Measurements from ENCODE around the gene PMF1.
A peak's percentile ranks its signal among the peaks of the same experiment; 100 is the strongest.
"Not testable (repeated sequence)": the region's sequence is repeated elsewhere in the genome, so short reads cannot be mapped to it uniquely, and the experiment has no call there.

The PMF1 gene

DNA sequence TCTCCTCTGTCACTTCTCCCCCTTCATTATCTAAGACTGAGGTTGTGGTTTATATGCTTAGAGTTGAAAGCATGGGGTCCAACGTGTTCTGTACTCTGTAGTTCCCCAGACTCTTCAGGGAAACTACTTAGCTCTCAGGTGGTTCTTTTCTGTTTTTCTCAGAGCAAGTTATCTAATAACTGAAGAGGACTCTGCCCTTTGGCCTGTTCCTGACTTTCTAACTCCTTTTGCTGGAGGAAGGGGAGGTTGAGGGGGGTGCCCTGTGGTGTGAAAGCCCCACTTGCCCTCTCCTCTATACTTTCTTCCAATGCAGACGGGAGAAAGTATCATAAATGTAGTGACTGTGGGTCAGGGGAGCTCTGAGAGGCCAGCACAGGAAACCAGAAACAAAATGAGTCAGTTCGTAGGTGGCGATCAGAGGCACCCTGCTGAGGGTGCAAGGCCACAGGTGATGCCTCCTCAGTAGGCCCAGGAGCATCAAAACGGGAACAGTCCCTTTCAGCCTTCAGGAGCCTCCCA, 13.9 kb upstream of the PMF1 start:
- no peak for DNase-seq

DNA sequence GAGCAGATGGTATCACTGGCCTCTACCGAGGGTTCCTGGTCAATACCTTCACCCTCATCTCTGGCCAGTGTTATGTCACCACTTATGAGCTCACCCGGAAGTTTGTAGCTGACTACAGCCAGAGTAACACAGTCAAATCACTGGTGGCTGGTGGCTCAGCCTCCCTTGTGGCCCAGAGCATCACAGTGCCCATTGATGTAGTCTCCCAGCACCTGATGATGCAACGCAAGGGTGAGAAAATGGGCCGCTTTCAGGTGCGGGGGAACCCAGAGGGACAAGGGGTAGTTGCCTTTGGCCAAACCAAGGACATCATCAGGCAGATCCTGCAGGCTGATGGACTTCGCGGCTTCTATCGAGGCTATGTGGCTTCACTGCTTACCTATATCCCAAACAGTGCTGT, 12.8 kb upstream of the PMF1 start:
- DNase-seq = no peak

- no peak for DNase-seq
Observed at GRCh38 chr1:156203331-156203730, 9.5 kb upstream of the PMF1 start.

DNA sequence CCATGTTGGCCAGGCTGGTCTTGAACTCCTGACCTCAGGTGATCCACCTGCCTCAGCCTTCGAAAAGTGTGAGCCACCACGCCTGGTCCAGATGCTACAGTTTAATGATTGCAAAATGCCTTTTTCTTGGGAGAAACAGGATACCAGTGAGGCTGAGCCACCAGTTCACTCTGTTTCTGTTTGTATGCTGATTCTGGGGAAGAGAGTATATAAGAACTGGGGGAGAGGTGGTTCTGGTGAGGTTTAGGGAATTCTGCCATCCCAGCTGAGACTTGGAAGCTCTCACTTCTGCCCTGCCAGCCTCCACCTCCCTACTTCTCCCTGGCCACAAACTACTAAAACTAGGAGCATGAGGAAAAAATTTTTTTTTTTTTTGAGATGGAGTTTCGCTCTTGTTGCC, 8.1 kb upstream of the PMF1 start:
- no peak for DNase-seq

GRCh38 chr1:156211243-156211642, 1.6 kb upstream of the PMF1 start:
- no peak for DNase-seq

GRCh38 chr1:156212130-156212529, 677 bp upstream of the PMF1 start:
- no peak for DNase-seq

- no peak for DNase-seq
Observed at GRCh38 chr1:156213644-156213966, 798 bp downstream of the PMF1 start.

GRCh38 chr1:156214024-156214748, 1.4 kb downstream of the PMF1 start:
- DNase-seq = peak in 1 of 2 donors; percentile 26

GRCh38 chr1:156216361-156217086, 3.7 kb downstream of the PMF1 start:
- DNase-seq = not testable (repeated sequence)

DNA sequence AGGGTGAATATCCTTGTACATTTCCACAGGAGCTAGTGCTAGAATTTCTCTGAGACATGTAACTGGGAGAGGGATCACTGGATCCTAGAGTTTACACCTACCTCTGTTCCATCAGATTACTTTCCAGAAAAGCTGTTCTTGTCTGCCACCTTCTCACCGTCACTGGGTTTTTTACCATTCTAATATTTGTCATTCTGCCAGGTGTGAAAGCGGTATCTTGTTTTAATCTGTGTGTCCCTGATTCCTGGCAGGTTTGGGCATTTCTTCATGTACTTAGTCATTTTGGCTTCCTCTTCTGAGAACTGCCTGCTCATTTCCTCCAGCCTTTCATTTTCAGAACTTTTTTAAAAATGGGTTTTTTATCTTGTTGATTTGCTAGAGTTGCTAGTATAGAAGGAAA, 5.1 kb downstream of the PMF1 start:
- peak; percentile 50 to 80 for DNase-seq

GRCh38 chr1:156220226-156220625, 7.4 kb downstream of the PMF1 start:
- no peak for DNase-seq

DNA sequence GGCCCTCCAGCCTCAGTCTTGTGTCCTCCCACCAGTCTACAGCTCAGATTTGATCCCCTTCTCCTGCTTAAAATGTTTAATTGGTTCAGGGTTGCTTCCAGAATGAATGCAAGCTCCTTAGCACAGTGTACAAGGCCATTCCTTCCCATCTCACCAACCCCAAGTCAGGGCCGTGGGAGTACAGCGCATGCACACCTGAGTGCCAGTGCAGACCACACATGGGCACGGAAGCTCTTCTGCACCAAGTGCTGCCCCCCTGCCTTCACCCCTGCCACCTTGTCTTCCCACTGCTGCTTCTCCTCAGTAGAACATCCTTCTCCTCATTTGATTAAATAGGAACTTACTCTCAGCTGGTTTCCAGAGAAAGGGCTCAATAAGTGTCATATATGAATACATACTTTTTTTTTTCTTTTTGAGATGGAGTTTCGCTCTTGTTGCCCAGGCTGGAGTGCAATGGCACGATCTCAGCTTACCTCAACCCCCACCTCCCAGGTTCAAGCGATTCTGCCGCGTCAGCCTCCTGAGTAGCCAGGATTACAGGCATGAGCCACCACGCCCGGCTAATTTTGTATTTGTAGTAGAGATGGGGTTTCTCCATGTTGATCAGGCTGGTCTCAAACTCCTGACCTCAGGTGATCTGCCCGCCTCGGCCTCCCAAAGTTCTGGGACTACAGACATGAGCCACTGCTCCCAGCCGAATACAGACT, 9.3 kb downstream of the PMF1 start:
- no peak for DNase-seq

GRCh38 chr1:156225677-156226014, 12.8 kb downstream of the PMF1 start:
- DNase-seq = no peak

DNA sequence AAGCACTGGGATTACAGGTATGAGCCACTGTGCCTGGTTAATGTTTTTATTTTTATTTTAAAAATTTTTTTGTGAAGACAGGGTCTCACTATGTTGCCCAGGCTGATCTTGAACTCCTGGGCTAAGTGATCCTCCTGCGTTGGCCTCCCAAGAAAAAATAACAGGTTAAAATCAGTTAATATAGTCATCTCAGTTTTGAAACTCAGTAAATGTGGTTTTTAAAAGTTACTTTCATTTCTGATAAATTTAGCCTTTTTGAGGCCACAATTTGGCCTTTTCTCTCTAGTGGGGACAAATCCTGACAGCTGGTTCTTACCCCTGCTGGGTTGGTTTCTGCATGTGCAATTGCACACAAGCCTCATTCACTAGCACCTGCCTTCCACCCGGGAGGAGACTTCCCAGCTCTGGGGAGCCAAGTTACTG, 13.3 kb downstream of the PMF1 start:
- DNase-seq = no peak

- DNase-seq = no peak
Observed at GRCh38 chr1:156226782-156227181, 14.0 kb downstream of the PMF1 start.

- DNase-seq = no peak
Observed at GRCh38 chr1:156228501-156228900, 15.7 kb downstream of the PMF1 start.

DNA sequence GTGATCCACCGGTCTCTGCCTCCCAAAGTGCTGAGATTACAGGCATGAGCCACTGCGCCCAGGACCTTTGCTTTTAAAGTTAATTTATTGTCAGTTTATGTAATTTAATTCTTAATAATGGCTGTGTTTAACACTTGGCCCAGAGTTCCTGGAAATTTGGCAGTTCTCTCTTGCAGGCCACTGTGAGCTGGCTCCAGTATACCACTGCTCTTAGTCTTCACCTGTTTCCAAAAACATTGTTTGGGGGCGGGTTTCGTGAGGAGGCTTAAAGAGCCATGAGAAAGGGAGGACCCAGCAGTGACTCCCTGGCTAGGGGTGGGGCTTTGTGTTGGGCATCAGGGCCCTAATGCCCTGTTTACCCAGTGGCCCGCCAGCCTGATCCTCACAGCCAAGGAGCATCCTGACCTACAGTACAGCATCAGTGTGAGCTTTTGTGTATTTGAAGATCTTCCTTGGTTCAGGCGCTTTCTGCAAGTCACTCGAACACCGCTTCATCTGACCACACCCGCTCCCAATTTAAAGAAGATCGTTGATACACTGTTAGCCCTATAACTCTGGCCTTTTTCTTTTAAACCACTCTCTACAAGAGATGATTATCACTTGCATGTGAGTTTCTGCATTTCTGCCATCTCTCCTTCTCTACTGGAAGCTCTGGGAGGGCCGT, 17.1 kb downstream of the PMF1 start:
- DNase-seq = no peak

GRCh38 chr1:156230473-156230837, 17.6 kb downstream of the PMF1 start:
- no peak for DNase-seq

DNA sequence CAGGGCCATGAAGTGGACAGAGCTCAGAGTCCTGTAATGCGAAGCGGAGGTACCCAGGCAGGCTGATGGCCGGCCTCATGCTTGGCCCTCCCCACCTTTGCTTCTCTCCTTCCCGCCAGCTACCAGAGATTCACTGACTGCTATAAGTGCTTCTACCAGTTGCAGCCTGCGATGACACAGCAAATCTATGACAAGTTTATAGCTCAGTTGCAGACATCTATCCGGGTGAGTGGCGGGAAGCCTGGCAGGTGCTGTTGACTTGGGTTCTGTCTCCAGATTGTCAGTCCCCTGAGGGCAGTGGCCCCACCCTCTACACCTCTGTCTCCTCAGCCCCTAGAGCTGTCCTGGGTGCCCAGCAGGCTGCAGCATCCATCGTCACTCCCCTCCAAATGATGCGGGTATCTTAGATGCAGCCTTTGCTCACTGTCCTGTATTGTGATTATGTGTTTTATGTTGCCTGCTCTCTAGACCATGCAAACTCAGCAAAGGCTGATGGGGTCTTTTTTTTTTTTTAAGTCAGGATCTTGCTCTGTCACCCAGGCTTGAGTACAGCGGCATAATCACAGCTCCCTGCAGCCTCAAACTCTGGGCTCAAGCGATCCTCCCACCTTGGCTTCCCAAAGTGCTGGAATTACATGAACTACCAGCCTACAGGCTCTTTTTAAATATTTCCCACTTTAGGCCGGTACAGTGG, 19.5 kb downstream of the PMF1 start:
- no peak for DNase-seq

GRCh38 chr1:156233426-156234127, 20.8 kb downstream of the PMF1 start:
- no peak for DNase-seq

- DNase-seq = no peak
Observed at GRCh38 chr1:156236164-156236563, 23.4 kb downstream of the PMF1 start.

- no peak for DNase-seq
Observed at GRCh38 chr1:156238248-156238647, 25.4 kb downstream of the PMF1 start.
